ENCODE data around the gene AFG1L.
"Not testable (repeated sequence)": the region's sequence is repeated elsewhere in the genome, so short reads cannot be mapped to it uniquely, and the experiment has no call there.

Gene AFG1L

GRCh38 chr6:108419474-108419873 is 124.6 kb downstream of the AFG1L start:
- no peak for DNase-seq

- DNase-seq, result no peak
Measured at GRCh38 chr6:108419934-108420609, 125.2 kb downstream of the AFG1L start.

DNA sequence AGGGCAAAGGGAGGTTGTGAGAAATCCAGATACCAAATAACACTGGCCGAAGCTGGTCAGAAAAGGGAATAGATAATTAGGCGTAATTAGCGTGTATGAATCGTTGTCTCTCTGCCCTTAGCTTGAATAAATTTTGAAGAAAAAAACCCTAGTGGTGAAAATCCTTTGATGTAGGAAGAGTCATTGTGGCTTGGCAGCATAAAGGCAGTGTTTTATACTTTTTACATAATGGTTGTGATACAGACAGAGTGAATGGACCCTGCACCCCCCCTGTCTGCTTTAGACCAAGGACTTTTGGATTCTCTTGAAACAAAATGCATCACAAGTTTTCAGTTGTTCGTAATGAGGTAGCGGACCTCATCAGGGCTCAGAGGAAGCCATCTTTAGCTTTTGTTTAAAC is 126.5 kb downstream of the AFG1L start:
- no peak for DNase-seq

DNA sequence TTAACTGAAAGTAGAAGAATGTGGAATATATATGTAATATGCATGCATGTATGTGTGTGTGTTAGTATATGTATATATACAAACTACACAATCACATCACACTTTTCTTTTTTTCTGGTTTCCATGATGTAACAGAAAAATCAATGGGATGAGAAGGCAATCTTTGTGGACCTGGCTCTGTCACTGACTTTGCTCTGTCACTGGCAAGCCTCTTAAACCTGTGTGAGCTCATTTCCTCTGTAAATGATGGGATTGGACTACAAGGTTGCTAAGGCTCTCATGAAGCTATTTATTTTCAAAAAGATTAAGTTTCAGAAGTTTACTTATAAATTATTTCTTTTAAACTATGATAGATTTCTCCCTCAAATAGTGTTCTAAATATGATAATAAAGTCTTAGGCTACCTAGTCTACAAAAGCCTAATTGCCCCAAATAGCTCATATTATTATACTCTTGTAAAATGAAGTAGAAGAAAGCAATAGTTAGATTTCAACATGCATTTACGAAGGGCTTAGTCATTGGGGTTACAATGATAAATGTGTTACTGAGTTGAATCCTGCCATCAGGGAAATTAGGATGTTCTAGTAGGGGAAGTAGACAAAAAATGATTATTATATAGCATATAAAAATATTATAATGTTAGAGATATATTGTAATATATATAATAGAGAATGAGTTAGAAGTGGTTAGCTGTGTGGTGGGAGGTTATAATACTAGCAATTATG is 129.3 kb downstream of the AFG1L start:
- DNase-seq, result no peak

DNA sequence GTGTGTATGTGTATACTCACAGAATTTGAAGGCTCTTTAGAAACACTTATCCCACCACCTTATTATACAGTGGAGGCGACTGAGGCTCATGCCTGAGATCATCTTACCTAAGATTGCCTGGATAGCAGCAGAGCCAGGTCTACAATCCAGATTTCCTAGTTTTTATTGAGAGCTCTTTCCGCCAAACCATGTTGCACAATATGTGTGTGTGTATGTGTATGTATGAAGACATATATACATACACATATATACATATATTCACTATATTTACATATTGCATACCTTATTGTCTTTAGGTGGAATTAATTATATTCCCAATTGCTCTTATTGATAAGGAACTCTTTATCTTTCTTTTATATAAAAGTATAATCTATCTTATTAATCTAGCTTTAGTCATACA is 130.6 kb downstream of the AFG1L start:
- no peak for DNase-seq

DNA sequence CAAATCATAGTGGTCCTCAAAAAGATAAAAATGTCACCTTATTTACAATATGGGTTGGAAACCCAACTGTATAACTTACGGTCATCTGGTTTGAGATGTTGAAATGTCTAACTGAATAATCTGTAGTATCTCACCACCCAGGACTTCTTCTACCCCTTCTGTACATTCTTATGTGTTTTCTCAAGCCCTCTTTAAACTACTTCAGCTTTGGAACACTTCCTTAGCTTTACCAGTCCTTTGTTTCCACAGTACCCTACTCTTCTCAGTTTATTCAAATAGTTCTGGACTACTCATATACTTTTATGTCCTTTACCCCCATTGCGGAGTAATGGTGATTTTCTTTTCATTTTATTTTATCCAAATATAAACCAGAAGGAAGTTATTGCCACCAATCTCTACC is 137.3 kb downstream of the AFG1L start:
- DNase-seq, result no peak

- no peak for DNase-seq
Measured at GRCh38 chr6:108432792-108433191, 137.9 kb downstream of the AFG1L start.

GRCh38 chr6:108434222-108434621 is 139.4 kb downstream of the AFG1L start:
- DNase-seq, result no peak

- DNase-seq, result no peak
Measured at GRCh38 chr6:108435391-108435790, 140.5 kb downstream of the AFG1L start.

GRCh38 chr6:108436771-108437170 is 141.9 kb downstream of the AFG1L start:
- no peak for DNase-seq

DNA sequence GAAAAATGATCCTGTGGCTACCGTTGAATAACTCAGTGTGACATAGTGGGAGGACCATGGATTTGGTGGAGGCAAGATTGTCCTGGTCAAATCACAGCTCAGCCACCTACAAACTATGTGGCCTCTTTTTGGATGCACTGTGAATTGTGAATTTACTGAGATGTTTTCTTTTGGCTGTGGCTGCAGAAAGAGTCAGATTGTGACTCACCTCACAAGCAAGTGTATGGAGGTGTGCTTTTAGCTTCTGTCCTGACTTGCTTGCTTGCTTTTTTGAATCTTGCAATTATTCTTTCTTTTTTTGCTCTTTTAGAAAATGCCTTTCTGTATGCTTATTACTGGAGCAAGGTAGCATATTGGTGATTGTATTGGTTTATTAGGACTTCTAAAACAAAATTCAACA is 143.0 kb downstream of the AFG1L start:
- no peak for DNase-seq

- no peak for DNase-seq
Measured at GRCh38 chr6:108438918-108439317, 144.1 kb downstream of the AFG1L start.

GRCh38 chr6:108441141-108441540 is 146.3 kb downstream of the AFG1L start:
- DNase-seq, result no peak

GRCh38 chr6:108442770-108443520 is 148.1 kb downstream of the AFG1L start:
- no peak for DNase-seq

DNA sequence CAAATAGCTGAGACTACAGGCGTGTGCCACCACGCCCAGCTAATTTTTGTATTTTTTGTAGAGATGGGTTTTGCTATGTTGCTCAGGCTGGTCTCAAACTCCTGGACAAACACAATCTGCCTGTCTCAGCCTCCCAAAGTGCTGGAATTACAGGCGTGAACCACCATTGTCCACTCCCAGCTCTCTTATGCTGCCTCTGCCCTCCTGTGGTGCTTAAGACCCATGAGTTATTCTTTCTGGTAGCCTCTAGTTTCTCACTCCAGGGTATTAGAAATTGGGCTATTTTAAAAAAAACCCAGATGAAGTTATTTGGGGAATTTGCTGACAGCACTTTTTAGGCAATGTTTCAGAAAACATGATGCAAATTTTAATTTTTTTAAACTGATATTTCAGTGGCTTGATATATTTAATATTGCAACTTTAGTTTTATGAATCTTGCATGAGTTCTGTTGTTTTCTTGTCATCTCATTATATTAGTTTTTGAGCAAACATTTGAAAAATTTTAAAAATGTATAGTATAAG is 151.8 kb downstream of the AFG1L start:
- no peak for DNase-seq

- no peak for DNase-seq
Measured at GRCh38 chr6:108448481-108448880, 153.6 kb downstream of the AFG1L start.

DNA sequence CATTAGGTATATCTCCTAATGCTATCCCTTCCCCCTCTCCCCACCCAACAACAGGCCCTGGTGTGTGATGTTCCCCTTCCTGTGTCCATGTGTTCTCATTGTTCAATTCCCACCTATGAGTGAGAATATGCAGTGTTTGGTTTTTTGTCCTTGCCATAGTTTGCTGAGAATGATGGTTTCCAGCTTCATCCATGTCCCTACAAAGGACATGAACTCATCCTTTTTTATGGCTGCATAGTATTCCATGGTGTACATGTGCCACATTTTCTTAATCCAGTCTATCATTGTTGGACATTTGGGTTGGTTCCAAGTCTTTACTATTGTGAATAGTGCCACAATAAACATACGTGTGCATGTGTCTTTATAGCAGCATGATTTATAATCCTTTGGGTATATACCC is 154.9 kb downstream of the AFG1L start:
- DNase-seq, result not testable (repeated sequence)

- no peak for DNase-seq
Measured at GRCh38 chr6:108451816-108452215, 157.0 kb downstream of the AFG1L start.

- no peak for DNase-seq
Measured at GRCh38 chr6:108452711-108453195, 157.9 kb downstream of the AFG1L start.

DNA sequence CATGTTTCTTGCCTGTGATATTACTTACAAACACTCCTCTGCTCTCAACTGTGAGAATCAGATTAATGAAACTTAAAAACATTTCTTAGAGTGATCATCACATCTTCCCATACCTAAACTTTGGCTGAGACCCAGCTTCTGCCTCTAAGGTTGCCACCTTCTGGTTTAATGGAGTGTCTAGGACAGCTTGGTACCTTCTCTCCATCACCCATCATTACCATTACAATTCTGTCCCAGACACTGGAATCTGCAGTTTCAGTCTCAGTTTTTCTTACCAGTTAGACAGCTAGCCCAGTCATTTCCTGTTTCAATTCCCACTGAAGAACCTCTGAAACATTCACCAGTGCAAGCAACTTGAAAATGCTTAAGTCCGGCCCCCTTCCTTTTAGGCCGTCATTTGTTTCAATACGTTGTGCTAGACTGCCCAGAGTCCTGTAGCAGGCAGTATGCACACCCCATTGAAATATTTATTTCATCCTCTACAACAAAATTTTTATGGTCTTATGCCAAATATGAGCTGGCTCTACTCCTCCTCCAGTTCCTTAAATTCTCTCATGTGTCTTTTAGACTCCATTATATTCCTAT is 158.8 kb downstream of the AFG1L start:
- no peak for DNase-seq

GRCh38 chr6:108454356-108454755 is 159.5 kb downstream of the AFG1L start:
- no peak for DNase-seq

DNA sequence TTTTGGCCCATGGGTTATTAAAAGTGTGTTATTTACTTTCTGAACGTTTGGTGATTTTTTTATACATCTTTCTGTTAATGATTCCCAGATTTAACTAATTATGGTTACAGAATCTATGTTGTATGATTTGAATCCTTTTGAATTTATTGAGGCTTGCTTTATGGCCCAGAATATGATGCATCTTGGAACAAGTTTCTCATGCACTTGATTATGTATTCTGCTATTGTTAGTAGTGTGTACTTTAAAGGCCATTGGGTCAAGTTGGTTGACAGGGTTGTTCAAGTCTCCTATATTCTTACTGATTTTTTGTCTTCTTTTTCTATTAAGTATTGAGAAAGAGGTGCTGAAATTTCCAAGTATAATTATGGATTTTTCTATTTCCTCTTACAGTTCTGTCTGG is 160.8 kb downstream of the AFG1L start:
- DNase-seq, result no peak

DNA sequence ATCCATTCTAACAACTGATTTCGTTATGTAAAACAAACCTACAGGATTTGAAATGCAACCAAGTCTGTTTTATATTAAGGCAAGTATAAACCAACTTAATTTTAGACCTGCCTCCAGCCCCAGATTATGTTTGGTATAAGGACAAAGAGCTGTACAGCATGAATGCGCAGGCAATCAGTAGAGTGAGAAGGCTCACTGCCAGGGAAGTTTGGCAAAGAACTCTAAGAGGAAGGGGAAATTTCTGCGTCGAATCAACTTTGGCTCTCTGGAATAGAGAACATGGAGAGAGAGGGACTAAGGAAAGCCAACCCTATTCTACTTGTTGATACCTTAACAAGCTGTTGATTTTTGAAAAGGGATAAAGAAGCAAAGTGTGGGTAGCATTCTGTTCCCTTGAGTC is 168.9 kb downstream of the AFG1L start:
- no peak for DNase-seq
